ENCODE data around the gene CETP. TPM values are rescaled to one million over a fixed set of nuclear protein-coding genes. Genes with fewer than 3 reads are reported as not detected.

The CETP gene
- total RNA-seq, 4 donors from 2014 or later, result 0.72 to 1.7 TPM; not detected in 2

DNA sequence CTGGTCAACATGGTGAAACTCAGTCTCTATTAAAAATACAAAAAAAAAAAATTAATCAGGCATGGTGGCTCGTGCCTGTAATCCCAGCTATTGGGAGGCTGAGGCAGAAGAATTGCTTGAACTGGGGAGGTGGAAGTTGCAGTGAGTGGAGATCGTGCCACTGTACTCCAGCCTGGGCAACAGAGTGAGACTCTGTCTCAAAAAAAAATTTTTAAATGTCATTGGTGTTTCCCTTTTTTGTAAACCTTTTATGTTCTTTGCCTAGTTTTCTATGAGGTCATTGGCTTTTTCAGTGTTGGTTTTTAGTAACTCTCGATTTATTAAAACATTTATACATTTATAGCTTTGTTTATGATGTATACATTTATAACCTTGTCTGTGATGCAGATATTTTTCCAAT is 45.8 kb downstream of the CETP start:
- Histone ChIP-seq H3K27ac (no peak overlapping the region), H3K4me1 (peaks cover 7% of the 10 kb centered on the region), H3K9me3 (no peaks in the 10 kb centered on the region), H3K27me3 (no peaks in the 10 kb centered on the region), H3K36me3 (no peaks in the 10 kb centered on the region), H3K4me3 (no peak overlapping the region)
- no peak for DNase-seq (ENCODE audit: low spot score in 2 of 2)
- 84% methylated on average over 3 of the region's 3 CpGs for WGBS
- no peak for TF ChIP-seq POLR2AphosphoS5 (IDR thresholded peaks at IDR 0.05)
- TF ChIP-seq, protein P1, sequence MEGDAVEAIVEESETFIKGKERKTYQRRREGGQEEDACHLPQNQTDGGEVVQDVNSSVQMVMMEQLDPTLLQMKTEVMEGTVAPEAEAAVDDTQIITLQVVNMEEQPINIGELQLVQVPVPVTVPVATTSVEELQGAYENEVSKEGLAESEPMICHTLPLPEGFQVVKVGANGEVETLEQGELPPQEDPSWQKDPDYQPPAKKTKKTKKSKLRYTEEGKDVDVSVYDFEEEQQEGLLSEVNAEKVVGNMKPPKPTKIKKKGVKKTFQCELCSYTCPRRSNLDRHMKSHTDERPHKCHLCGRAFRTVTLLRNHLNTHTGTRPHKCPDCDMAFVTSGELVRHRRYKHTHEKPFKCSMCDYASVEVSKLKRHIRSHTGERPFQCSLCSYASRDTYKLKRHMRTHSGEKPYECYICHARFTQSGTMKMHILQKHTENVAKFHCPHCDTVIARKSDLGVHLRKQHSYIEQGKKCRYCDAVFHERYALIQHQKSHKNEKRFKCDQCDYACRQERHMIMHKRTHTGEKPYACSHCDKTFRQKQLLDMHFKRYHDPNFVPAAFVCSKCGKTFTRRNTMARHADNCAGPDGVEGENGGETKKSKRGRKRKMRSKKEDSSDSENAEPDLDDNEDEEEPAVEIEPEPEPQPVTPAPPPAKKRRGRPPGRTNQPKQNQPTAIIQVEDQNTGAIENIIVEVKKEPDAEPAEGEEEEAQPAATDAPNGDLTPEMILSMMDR (IDR thresholded peaks at IDR 0.05), result no peak
- TF ChIP-seq EP300 (IDR thresholded peaks at IDR 0.05), result no peak
- TF ChIP-seq POLR2A (IDR thresholded peaks at IDR 0.05), result no peak

DNA sequence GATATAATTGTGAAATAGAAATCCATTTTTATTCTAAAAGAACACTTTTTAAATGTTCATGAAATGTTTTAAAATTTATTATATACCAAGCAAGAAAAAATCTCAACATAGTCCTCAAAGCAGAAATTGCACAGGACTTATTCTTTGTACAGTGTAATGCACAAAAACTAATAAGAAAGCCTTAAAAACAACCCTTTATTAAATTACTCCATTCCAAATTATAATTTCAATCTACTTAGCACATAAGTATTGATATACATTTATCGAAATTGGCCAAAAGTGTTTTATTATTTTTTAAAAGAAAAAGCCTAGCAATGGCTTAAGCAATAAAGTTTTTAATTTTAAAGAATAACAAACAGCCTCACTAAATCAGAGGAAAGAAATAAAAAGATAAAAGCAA is 46.7 kb downstream of the CETP start:
- TF ChIP-seq, protein P1 (IDR thresholded peaks at IDR 0.05), result no peak
- no peak for TF ChIP-seq POLR2A (IDR thresholded peaks at IDR 0.05)
- no peak for TF ChIP-seq EP300 (IDR thresholded peaks at IDR 0.05)
- no peak for TF ChIP-seq POLR2AphosphoS5 (IDR thresholded peaks at IDR 0.05)
- Histone ChIP-seq H3K27ac (no peak overlapping the region), H3K27me3 (no peaks in the 10 kb centered on the region), H3K36me3 (no peaks in the 10 kb centered on the region), H3K4me3 (no peak overlapping the region), H3K4me1 (peaks cover 7% of the 10 kb centered on the region), H3K9me3 (no peaks in the 10 kb centered on the region)
- DNase-seq (ENCODE audit: low spot score in 2 of 2), result no peak
- 97% methylated on average over 1 of the region's 1 CpG for WGBS

DNA sequence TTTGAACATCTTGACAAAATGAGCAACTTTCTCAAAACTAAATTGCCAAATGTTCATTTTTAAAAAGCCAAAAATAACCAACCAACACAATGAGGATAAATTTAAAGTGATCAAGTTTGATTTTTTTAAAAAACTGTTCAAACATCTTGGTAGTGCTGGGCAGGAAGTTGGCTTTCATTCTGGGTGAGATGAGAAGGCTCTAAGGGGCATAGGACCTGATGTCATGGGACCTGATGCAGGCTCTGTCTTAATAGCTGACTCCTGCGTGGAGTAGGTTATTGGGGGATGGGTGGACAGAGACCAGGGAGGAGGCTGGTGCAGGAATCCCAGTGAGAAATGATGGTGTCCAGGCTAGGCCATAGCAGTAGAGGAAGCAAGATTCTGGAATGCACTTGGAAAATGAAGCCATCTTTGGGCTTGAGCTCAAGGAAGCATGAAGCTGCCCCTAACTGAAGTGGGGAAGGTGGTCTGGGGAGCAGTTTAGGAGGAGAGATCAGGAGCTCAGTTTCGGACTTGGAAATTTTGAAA is 48.0 kb downstream of the CETP start:
- no peak overlapping the region for H3K4me3 ChIP-seq
- WGBS, result 93% methylated on average over 2 of the region's 2 CpGs
- TF ChIP-seq POLR2A (IDR thresholded peaks at IDR 0.05) (no peak), EP300 (IDR thresholded peaks at IDR 0.05) (no peak)

DNA sequence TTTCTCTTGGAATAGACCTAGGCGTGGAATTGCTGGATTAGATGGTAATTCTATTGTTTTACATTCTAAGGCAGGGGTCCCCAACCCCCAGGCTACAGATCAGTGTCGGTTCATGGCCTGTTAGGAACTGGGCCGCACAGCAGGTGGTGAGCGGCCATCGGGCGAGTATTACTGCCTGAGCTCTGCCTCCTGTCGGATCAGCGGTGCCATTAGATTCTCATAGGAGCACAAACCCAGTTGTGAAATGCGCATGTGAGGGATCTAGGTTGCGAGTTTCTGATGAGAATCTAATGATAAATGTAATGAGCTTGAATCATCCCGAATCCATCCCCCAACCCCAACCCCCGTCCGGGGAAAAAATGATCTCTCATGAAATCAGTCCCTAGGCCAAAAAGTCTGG is 50.6 kb downstream of the CETP start:
- H3K4me3 ChIP-seq, result no peak overlapping the region
- no peak overlapping the region for H3K27ac ChIP-seq
- no peaks in the 10 kb centered on the region for H3K27me3 ChIP-seq
- H3K36me3 ChIP-seq, result no peaks in the 10 kb centered on the region
- H3K9me3 ChIP-seq, result no peaks in the 10 kb centered on the region
- TF ChIP-seq POLR2AphosphoS5 (IDR thresholded peaks at IDR 0.05) (no peak), POLR2A (IDR thresholded peaks at IDR 0.05) (no peak), EP300 (IDR thresholded peaks at IDR 0.05) (no peak)
- TF ChIP-seq, protein P1 (IDR thresholded peaks at IDR 0.05), result no peak
- WGBS, result 91% methylated on average over 13 of the region's 13 CpGs
- no peaks in the 10 kb centered on the region for H3K4me1 ChIP-seq
- DNase-seq (ENCODE audit: low spot score in 2 of 2), result peak in 1 of 2 donors; percentile 27

More for the DNA sequence above, 48.0 kb downstream of the CETP start:
- Histone ChIP-seq H3K27ac (no peak overlapping the region), H3K9me3 (no peaks in the 10 kb centered on the region), H3K4me1 (peaks cover 3% of the 10 kb centered on the region), H3K27me3 (no peaks in the 10 kb centered on the region), H3K36me3 (no peaks in the 10 kb centered on the region)
- DNase-seq (ENCODE audit: low spot score in 2 of 2), result peak in 1 of 2 donors; percentile 9

DNA sequence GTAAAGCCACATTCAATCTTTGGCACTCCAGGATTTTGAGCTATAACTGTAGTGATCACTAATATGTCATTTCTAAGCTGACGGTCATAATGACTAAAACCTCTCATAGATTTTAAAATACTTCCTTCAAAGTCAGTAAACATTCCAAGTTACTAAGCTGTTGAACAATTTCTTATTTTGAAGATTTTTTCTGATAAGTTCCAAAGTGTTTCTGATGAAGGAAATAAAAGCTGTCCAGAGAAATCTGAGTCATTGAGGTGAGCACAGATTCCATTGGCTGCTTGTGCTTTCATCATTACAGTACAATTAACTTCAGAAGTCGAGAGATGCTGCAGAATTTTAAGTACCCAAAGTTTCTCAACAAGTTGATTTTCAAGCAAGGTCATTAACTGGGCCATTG is 51.5 kb downstream of the CETP start:
- no peaks in the 10 kb centered on the region for H3K4me1 ChIP-seq
- H3K27ac ChIP-seq, result no peak overlapping the region
- H3K27me3 ChIP-seq, result no peaks in the 10 kb centered on the region
- TF ChIP-seq EP300 (IDR thresholded peaks at IDR 0.05), result no peak
- TF ChIP-seq, protein P1 (IDR thresholded peaks at IDR 0.05), result no peak
- H3K4me3 ChIP-seq, result no peak overlapping the region
- H3K36me3 ChIP-seq, result peaks cover 7% of the 10 kb centered on the region
- DNase-seq (ENCODE audit: low spot score in 2 of 2), result no peak
- WGBS, result 66% methylated on average over 2 of the region's 2 CpGs
- no peaks in the 10 kb centered on the region for H3K9me3 ChIP-seq

DNA sequence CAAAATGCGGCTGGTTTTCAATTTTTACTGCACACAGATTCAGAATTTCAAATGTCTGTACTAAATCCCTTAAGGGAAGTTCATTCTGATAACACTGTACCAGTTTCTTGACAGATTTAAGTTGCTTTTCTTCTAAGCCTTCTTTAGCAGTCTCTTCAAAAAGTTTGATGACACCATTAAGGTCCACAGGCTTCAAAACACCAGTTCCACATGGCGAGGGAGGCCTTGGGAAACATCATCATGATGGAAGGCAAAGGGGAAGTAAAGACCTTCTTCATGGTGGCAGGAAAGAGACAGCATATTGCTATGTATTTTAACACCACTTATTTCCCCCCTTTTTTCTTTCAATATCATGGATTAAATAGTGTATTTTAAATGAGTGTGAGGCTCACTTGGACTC is 52.2 kb downstream of the CETP start:
- DNase-seq (ENCODE audit: low spot score in 2 of 2), result peak in 1 of 2 donors; percentile 17
- TF ChIP-seq, protein P1 (IDR thresholded peaks at IDR 0.05), result no peak
- TF ChIP-seq EP300 (IDR thresholded peaks at IDR 0.05) (no peak), POLR2A (IDR thresholded peaks at IDR 0.05) (no peak), POLR2AphosphoS5 (IDR thresholded peaks at IDR 0.05) (no peak)
- peaks cover 13% of the 10 kb centered on the region for H3K36me3 ChIP-seq
- no peak overlapping the region for H3K27ac ChIP-seq
- H3K27me3 ChIP-seq, result no peaks in the 10 kb centered on the region
- no peaks in the 10 kb centered on the region for H3K9me3 ChIP-seq
- H3K4me1 ChIP-seq, result no peaks in the 10 kb centered on the region
- WGBS, result 91% methylated on average over 2 of the region's 2 CpGs
- no peak overlapping the region for H3K4me3 ChIP-seq

All from suprapubic skin (tissue), 4 donors.